ENCODE results near the gene NETO2.

The NETO2 gene

DNA sequence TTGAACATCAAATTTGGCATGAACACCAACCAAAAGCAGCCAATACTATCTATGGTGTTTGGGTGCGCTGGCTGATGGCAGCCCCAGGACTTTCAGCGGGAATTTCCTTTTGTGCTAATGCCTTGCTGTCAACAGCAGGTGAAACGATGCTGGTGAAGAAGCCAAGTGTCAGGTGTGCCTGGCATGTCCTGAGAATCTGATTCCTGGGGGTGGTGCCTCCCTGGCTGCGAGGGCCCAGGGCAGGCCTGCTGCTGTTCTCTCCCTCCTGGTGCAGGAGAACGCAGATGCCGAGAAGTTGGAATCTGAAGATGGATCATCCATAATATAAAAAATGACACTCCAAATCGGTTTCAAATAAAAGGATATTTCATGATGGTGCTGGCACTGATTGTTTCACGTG lies 108.3 kb downstream of the NETO2 start:
- ATAC-seq (ENCODE audit: low read depth) = no peak
- no peaks in the 10 kb centered on the region for H3K9me3 ChIP-seq (ENCODE audit: severe bottlenecking)
- H3K27ac ChIP-seq (ENCODE audit: poor library complexity, severe bottlenecking) = no peak overlapping the region
- H3K4me1 ChIP-seq (ENCODE audit: insufficient read depth, poor library complexity, severe bottlenecking) = no peaks in the 10 kb centered on the region
- H3K4me3 ChIP-seq (ENCODE audit: severe bottlenecking) = no peak overlapping the region
- H3K36me3 ChIP-seq (ENCODE audit: low read depth) = no peaks in the 10 kb centered on the region
- H3K27me3 ChIP-seq (ENCODE audit: insufficient read depth, poor library complexity, severe bottlenecking) = no peaks in the 10 kb centered on the region
- no peak for DNase-seq (ENCODE audit: low spot score)
- TF ChIP-seq, protein P1, sequence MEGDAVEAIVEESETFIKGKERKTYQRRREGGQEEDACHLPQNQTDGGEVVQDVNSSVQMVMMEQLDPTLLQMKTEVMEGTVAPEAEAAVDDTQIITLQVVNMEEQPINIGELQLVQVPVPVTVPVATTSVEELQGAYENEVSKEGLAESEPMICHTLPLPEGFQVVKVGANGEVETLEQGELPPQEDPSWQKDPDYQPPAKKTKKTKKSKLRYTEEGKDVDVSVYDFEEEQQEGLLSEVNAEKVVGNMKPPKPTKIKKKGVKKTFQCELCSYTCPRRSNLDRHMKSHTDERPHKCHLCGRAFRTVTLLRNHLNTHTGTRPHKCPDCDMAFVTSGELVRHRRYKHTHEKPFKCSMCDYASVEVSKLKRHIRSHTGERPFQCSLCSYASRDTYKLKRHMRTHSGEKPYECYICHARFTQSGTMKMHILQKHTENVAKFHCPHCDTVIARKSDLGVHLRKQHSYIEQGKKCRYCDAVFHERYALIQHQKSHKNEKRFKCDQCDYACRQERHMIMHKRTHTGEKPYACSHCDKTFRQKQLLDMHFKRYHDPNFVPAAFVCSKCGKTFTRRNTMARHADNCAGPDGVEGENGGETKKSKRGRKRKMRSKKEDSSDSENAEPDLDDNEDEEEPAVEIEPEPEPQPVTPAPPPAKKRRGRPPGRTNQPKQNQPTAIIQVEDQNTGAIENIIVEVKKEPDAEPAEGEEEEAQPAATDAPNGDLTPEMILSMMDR (IDR thresholded peaks at IDR 0.05; ENCODE audit: poor library complexity, severe bottlenecking) = no peak

DNA sequence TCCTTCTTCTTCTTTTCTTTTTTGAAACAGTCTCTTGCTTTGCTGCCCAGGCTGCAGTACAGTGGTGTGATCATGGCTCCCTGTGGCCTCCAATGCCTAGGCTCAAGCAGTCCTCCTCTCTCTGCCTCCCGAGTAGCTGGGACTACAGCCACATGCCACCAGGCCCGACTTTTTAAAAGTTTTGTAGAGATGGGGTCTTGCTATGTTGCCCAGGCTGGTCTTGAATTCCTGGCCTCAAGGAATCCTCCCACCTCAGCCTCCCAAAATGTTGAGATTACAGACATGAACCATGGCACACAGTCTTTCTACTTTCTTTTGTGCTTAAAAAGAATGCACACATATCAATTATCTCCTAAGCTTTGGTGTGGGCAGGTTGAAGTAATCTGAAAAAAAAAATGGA lies 109.3 kb downstream of the NETO2 start:
- H3K4me1 ChIP-seq (ENCODE audit: insufficient read depth, poor library complexity, severe bottlenecking) = no peaks in the 10 kb centered on the region
- TF ChIP-seq, protein P1 (IDR thresholded peaks at IDR 0.05; ENCODE audit: poor library complexity, severe bottlenecking) = no peak
- no peak overlapping the region for H3K27ac ChIP-seq (ENCODE audit: poor library complexity, severe bottlenecking)
- ATAC-seq (ENCODE audit: low read depth) (no peak), DNase-seq (ENCODE audit: low spot score) (no peak)
- H3K4me3 ChIP-seq (ENCODE audit: severe bottlenecking) = no peak overlapping the region
- H3K27me3 ChIP-seq (ENCODE audit: insufficient read depth, poor library complexity, severe bottlenecking) = no peaks in the 10 kb centered on the region
- no peaks in the 10 kb centered on the region for H3K36me3 ChIP-seq (ENCODE audit: low read depth)
- H3K9me3 ChIP-seq (ENCODE audit: severe bottlenecking) = no peaks in the 10 kb centered on the region

DNA sequence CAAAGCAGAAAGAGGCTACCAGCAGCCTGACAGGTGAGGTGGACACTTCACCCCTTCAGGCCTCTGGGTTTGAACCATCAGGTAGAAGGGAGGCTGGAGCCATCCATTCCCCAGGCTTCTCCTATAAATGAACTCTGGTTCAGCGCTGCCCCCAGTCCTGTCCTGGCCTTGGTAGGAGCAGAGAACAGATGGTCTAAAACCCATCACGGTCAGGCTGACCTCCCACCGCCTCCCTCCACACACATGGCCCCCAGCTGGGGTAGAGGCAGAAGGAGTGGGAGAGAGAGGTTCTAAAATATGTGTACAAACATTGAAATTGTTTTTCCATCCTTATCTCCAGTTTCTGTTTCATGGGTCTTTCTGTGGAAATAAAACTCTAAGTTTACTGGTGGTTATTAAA lies 110.6 kb downstream of the NETO2 start:
- TF ChIP-seq, protein P1 (IDR thresholded peaks at IDR 0.05; ENCODE audit: poor library complexity, severe bottlenecking) = no peak
- H3K36me3 ChIP-seq (ENCODE audit: low read depth) = no peaks in the 10 kb centered on the region

DNA sequence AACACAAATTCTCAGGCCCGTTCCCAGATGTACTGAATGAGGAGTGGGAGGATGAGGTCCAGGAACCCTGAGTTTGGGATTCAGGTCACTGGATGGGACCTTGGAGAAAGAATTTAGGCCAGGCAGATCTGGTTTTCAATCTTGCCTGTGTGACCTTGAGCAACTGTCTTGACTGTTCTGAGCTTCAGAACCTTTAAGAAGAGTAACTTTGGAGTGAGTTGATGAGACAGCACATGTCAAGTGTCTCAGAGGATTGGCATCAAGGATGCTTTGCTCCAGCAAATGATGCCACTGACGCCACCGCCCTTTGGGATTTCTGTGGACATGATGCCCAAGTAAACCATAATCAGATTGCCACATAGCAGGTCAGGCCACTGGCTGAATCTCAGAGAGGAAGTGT lies 114.0 kb downstream of the NETO2 start:
- ATAC-seq (ENCODE audit: low read depth) (no peak), DNase-seq (ENCODE audit: low spot score) (no peak)
- TF ChIP-seq, protein P1 (IDR thresholded peaks at IDR 0.05; ENCODE audit: poor library complexity, severe bottlenecking) = no peak
- Histone ChIP-seq H3K36me3 (ENCODE audit: low read depth) (no peaks in the 10 kb centered on the region), H3K9me3 (ENCODE audit: severe bottlenecking) (no peaks in the 10 kb centered on the region), H3K27ac (ENCODE audit: poor library complexity, severe bottlenecking) (no peak overlapping the region), H3K4me3 (ENCODE audit: severe bottlenecking) (no peak overlapping the region), H3K4me1 (ENCODE audit: insufficient read depth, poor library complexity, severe bottlenecking) (no peaks in the 10 kb centered on the region), H3K27me3 (ENCODE audit: insufficient read depth, poor library complexity, severe bottlenecking) (no peaks in the 10 kb centered on the region)

More for the DNA sequence above, 110.6 kb downstream of the NETO2 start:
- ATAC-seq (ENCODE audit: low read depth) (no peak), DNase-seq (ENCODE audit: low spot score) (no peak)
- Histone ChIP-seq H3K27me3 (ENCODE audit: insufficient read depth, poor library complexity, severe bottlenecking) (no peaks in the 10 kb centered on the region), H3K9me3 (ENCODE audit: severe bottlenecking) (no peaks in the 10 kb centered on the region), H3K4me1 (ENCODE audit: insufficient read depth, poor library complexity, severe bottlenecking) (no peaks in the 10 kb centered on the region), H3K27ac (ENCODE audit: poor library complexity, severe bottlenecking) (no peak overlapping the region), H3K4me3 (ENCODE audit: severe bottlenecking) (no peak overlapping the region)

DNA sequence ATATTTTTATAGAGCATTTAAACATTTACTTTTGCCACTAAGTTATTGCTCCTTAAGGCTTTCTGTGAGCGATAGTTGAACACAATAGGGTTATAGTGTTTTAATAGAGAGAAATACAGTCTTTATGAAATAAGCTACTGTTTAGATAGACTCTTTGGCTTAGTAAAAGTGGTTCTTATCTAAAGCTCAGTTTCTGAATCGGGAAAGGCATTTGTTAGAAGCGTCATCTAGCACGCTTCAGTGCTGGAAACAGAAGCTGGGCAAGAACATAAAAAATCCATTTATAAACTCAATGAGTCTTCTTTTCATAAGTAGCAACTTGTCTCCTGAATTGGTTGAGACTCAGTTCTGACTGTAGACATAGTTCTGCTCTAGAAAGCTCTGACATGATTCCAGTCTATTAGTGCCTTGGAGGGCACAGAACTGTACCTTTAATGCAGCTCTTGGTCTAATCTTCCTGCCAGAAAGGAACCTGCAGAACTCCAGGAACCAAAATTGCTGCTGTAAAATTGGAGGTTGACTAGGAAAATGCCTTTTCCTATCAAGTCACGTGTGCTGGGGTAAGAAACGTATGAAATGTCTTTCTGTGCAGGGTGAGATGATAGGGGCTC lies 114.9 kb downstream of the NETO2 start:
- H3K27me3 ChIP-seq (ENCODE audit: insufficient read depth, poor library complexity, severe bottlenecking) = no peaks in the 10 kb centered on the region
- no peak overlapping the region for H3K27ac ChIP-seq (ENCODE audit: poor library complexity, severe bottlenecking)
- no peaks in the 10 kb centered on the region for H3K4me1 ChIP-seq (ENCODE audit: insufficient read depth, poor library complexity, severe bottlenecking)
- TF ChIP-seq, protein P1 (IDR thresholded peaks at IDR 0.05; ENCODE audit: poor library complexity, severe bottlenecking) = no peak
- DNase-seq (ENCODE audit: low spot score) = no peak
- no peak for ATAC-seq (ENCODE audit: low read depth)
- H3K9me3 ChIP-seq (ENCODE audit: severe bottlenecking) = no peaks in the 10 kb centered on the region
- H3K4me3 ChIP-seq (ENCODE audit: severe bottlenecking) = no peak overlapping the region
- H3K36me3 ChIP-seq (ENCODE audit: low read depth) = no peaks in the 10 kb centered on the region

Data from RWPE2 (cell line).